Esophagus muscularis mucosa (tissue), 3 donors: ENCODE data around the gene ZNF622.

Source experiments
- POLR2A ChIP-seq: fragments of 450-650 bp; IDR thresholded peaks from one replicate; pipeline ENCODE4 v1.6.1; 2017; ENCODE audit warnings: antibody characterized with exemption, moderate library complexity, mild to moderate bottlenecking, low read depth
- POLR2AphosphoS5 ChIP-seq, 2 donors: sonication (generic); formaldehyde crosslinking; IDR thresholded peaks; one replicate each; pipeline ENCODE4 v1.6.1; 2017; ENCODE audit warnings: antibody characterized with exemption in 2 of 2
- TF ChIP-seq, protein P1 (sequence below), 3 experiments: fragments of 200-600 bp in 2 of 3; fragments of 450-650 bp in 1 of 3; sonication (generic) in 2 of 3; IDR thresholded peaks; one replicate each; pipeline ENCODE4 v1.5.1; 2017 to 2019; ENCODE audit warnings: antibody characterized with exemption in 3 of 3, mild to moderate bottlenecking in 2 of 3, moderate library complexity in 1 of 3

DNA sequence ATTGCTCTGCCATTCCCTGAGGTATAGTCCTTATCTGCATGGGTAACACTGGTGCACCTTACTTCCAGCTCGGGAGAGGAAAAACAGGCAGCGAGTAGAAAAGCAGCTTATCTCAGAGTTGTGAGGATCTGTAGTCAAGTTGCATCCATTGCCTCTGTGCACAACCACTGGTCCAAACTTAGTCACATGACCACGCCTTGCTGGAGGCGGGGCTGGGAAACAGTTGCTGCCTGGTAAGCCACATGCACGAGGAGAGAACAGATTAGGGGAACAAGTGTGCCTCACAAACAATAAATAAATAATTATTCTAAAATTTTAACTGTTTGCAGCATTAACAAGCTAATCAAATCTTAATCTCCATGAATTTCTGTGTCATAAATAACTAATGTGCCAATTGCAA, 18.6 kb downstream of the ZNF622 start:
- TF ChIP-seq, protein P1, sequence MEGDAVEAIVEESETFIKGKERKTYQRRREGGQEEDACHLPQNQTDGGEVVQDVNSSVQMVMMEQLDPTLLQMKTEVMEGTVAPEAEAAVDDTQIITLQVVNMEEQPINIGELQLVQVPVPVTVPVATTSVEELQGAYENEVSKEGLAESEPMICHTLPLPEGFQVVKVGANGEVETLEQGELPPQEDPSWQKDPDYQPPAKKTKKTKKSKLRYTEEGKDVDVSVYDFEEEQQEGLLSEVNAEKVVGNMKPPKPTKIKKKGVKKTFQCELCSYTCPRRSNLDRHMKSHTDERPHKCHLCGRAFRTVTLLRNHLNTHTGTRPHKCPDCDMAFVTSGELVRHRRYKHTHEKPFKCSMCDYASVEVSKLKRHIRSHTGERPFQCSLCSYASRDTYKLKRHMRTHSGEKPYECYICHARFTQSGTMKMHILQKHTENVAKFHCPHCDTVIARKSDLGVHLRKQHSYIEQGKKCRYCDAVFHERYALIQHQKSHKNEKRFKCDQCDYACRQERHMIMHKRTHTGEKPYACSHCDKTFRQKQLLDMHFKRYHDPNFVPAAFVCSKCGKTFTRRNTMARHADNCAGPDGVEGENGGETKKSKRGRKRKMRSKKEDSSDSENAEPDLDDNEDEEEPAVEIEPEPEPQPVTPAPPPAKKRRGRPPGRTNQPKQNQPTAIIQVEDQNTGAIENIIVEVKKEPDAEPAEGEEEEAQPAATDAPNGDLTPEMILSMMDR (IDR thresholded peaks at IDR 0.05) = no peak
- no peak for TF ChIP-seq POLR2A
- TF ChIP-seq POLR2AphosphoS5 (IDR thresholded peaks at IDR 0.05) = no peak
